H9 (cell line): Measurements from ENCODE around the gene STOML3. TPM values are rescaled to one million over a fixed set of nuclear protein-coding genes. Genes with fewer than 3 reads are reported as not detected.

Experiments
- DNase-seq: peaks from one replicate; pipeline ENCODE4 v3.0.0-alpha.2; 2017
- H2AFZ ChIP-seq: one replicate; pipeline ENCODE4 v1.6.1; 2013; ENCODE audit warnings: mild to moderate bottlenecking, low read length, control low read depth, moderate library complexity
- H2AK5ac ChIP-seq: 2 replicates; pipeline ENCODE4 v1.6.1; 2013; ENCODE audit warnings: low read length, control low read depth, mixed read lengths; ENCODE audit not compliant: insufficient read length
- H2BK120ac ChIP-seq: one replicate; pipeline ENCODE4 v1.6.1; 2013; ENCODE audit warnings: low read depth, mild to moderate bottlenecking, low read length, control low read depth, inconsistent platforms; ENCODE audit not compliant: poor library complexity, severe bottlenecking
- H2BK12ac ChIP-seq: 2 replicates; pipeline ENCODE4 v1.6.1; 2013; ENCODE audit warnings: low read length, control low read depth, mixed read lengths, low read depth; ENCODE audit not compliant: insufficient read length
- H2BK15ac ChIP-seq: 2 replicates; pipeline ENCODE4 v1.6.1; 2013; ENCODE audit warnings: low read depth, low read length, control low read depth
- H2BK20ac ChIP-seq: one replicate; pipeline ENCODE4 v1.6.1; 2013; ENCODE audit warnings: low read depth, mild to moderate bottlenecking, low read length, control low read depth, inconsistent platforms; ENCODE audit not compliant: poor library complexity, severe bottlenecking
- H2BK5ac ChIP-seq: 2 replicates; pipeline ENCODE4 v1.6.1; 2013; ENCODE audit warnings: low read length, control low read depth, mixed read lengths; ENCODE audit not compliant: insufficient read length
- H3K14ac ChIP-seq: 2 replicates; pipeline ENCODE4 v1.6.1; 2013; ENCODE audit warnings: low read length, control low read depth; ENCODE audit not compliant: insufficient read depth
- H3K18ac ChIP-seq: 2 replicates; pipeline ENCODE4 v1.6.1; 2013; ENCODE audit warnings: low read depth, mild to moderate bottlenecking, mixed read lengths, low read length, control low read depth; ENCODE audit not compliant: insufficient read length
- H3K23ac ChIP-seq: 2 replicates; pipeline ENCODE4 v1.6.1; 2013; ENCODE audit warnings: low read length, control low read depth, mixed read lengths, low read depth; ENCODE audit not compliant: insufficient read length
- H3K23me2 ChIP-seq: 2 replicates; pipeline ENCODE4 v1.6.1; 2013; ENCODE audit warnings: low read depth, mild to moderate bottlenecking, mixed read lengths, low read length, control low read depth; ENCODE audit not compliant: insufficient read length, poor library complexity, severe bottlenecking
- H3K27ac ChIP-seq: 2 replicates; pipeline ENCODE4 v1.5.1; 2013; ENCODE audit warnings: low read length, control low read depth, mixed read lengths, low read depth; ENCODE audit not compliant: insufficient read length
- H3K27me3 ChIP-seq: 2 replicates; pipeline ENCODE4 v1.6.1; 2013; ENCODE audit warnings: low read length, control low read depth, inconsistent platforms; ENCODE audit not compliant: insufficient read depth
- H3K4ac ChIP-seq: 2 replicates; pipeline ENCODE4 v1.6.1; 2013; ENCODE audit warnings: low read depth, mild to moderate bottlenecking, control low read depth, inconsistent platforms, low read length, moderate library complexity
- H3K4me1 ChIP-seq: 2 replicates; pipeline ENCODE4 v1.6.1; 2013; ENCODE audit warnings: low read length, control low read depth, inconsistent platforms; ENCODE audit not compliant: insufficient read depth
- H3K4me2 ChIP-seq: 2 replicates; pipeline ENCODE4 v1.6.1; 2013; ENCODE audit warnings: low read length, control low read depth, mixed read lengths; ENCODE audit not compliant: insufficient read length, insufficient read depth
- H3K56ac ChIP-seq: 2 replicates; pipeline ENCODE4 v1.6.1; 2013; ENCODE audit warnings: low read depth, mild to moderate bottlenecking, mixed read lengths, low read length, control low read depth; ENCODE audit not compliant: insufficient read length
- H3K79me1 ChIP-seq: 2 replicates; pipeline ENCODE4 v1.6.1; 2013; ENCODE audit warnings: low read depth, mild to moderate bottlenecking, moderate library complexity, low read length, control low read depth, inconsistent platforms; ENCODE audit not compliant: insufficient read depth, poor library complexity, severe bottlenecking
- H3K79me2 ChIP-seq: 2 replicates; pipeline ENCODE4 v1.6.1; 2013; ENCODE audit warnings: low read length, control low read depth, inconsistent platforms; ENCODE audit not compliant: insufficient read depth
- H3K9ac ChIP-seq: 2 replicates; pipeline ENCODE4 v1.6.1; 2013; ENCODE audit warnings: low read length, control low read depth, mixed read lengths; ENCODE audit not compliant: insufficient read length; ENCODE audit errors: extremely low read depth
- H3K9me3 ChIP-seq: one replicate; pipeline ENCODE4 v1.6.1; 2013; ENCODE audit warnings: low read depth, low read length, inconsistent platforms; ENCODE audit not compliant: control insufficient read depth
- H3T11ph ChIP-seq: one replicate; pipeline ENCODE4 v1.6.1; 2013; ENCODE audit warnings: mild to moderate bottlenecking, low read length, control low read depth, inconsistent platforms
- H4K20me1 ChIP-seq: one replicate; pipeline ENCODE4 v1.6.1; 2013; ENCODE audit not compliant: control insufficient read depth, insufficient read length, insufficient read depth
- H4K5ac ChIP-seq: 2 replicates; pipeline ENCODE4 v1.6.1; 2013; ENCODE audit warnings: low read depth, mild to moderate bottlenecking, mixed read lengths, low read length, control low read depth; ENCODE audit not compliant: insufficient read length
- H4K8ac ChIP-seq: replicated peaks from 2 replicates; pipeline ENCODE4 v1.6.1; 2013; ENCODE audit warnings: low read length, control low read depth, mixed read lengths, low read depth; ENCODE audit not compliant: insufficient read length
- H4K91ac ChIP-seq: 2 replicates; pipeline ENCODE4 v1.6.1; 2013; ENCODE audit warnings: low read depth, mild to moderate bottlenecking, moderate library complexity, mixed read lengths, low read length, control low read depth; ENCODE audit not compliant: insufficient read length
- H3K27ac Mint-ChIP-seq, 3 experiments: 2 replicates in 2 of 3; 3 replicates in 1 of 3; pipeline ENCODE4 v1.8.0; 2020 to 2021; ENCODE audit warnings: mixed read lengths in 3 of 3, mild to moderate bottlenecking in 1 of 3, moderate library complexity in 1 of 3
- H3K27me3 Mint-ChIP-seq: 2 replicates; pipeline ENCODE4 v1.8.0; 2021; ENCODE audit warnings: low read depth, mild to moderate bottlenecking, moderate library complexity, mixed read lengths
- H3K36me3 Mint-ChIP-seq, 3 experiments: 2 replicates in 2 of 3; 3 replicates in 1 of 3; pipeline ENCODE4 v1.8.0; 2020 to 2021; ENCODE audit warnings: low read depth in 3 of 3, mixed read lengths in 3 of 3; ENCODE audit not compliant: insufficient read depth in 1 of 3
- H3K4me1 Mint-ChIP-seq, 2 experiments: 2 replicates each; pipeline ENCODE4 v1.8.0; 2020; ENCODE audit warnings: mixed read lengths in 2 of 2
- H3K4me3 Mint-ChIP-seq, 2 experiments: 2 replicates in 1 of 2; 3 replicates in 1 of 2; pipeline ENCODE4 v1.8.0; 2020 to 2021; ENCODE audit warnings: mild to moderate bottlenecking in 2 of 2, mixed read lengths in 2 of 2, moderate library complexity in 1 of 2
- H3K9me3 Mint-ChIP-seq, 2 experiments: 2 replicates in 1 of 2; 3 replicates in 1 of 2; pipeline ENCODE4 v1.8.0; 2020; ENCODE audit warnings: mild to moderate bottlenecking in 2 of 2, mixed read lengths in 2 of 2, moderate library complexity in 1 of 2
- CTCF ChIP-seq: fragments of 200-600 bp; sonication (generic); conservative IDR thresholded peaks from 3 replicates; pipeline ENCODE4 v1.8.0; 2021; ENCODE audit warnings: antibody characterized with exemption, mild to moderate bottlenecking
- WGBS: extraction: QIAGEN DNeasy Blood & Tissue Kit; methylation state at CpG from one replicate; pipeline ENCODE4 v1.1.7; 2013; ENCODE audit warnings: missing lambda C conversion rate, low lambda C conversion rate, mixed read lengths; ENCODE audit not compliant: insufficient read length; ENCODE audit errors: extremely low coverage; 5-methylcytosine and 5-hydroxymethylcytosine counted together
- total RNA-seq: library from RNA; stranded (reverse); gene quantifications from 2 replicates; pipeline ENCODE4 v1.2.1, GENCODE V29; 2021

The STOML3 gene
- total RNA-seq, 1 experiment from 2014 or later: not detected

DNA sequence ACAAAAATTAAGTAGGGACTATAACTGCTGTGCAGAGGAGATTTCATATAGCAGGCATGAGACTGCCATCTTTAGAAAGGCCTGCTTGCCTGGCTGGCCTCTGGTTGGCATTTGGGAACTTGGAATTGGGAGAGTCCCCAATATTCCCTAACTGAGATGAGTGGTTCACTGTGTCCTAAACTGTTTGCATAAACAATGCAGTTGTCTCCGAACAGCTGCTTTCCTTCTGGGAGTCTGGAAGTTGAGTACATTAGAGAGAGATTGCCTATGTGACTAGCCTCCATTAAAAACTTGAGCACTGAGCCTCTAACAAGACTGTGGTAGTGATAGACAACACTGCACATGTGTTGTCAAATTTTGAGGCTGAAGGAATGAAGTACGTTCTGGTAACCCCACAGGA is 47.4 kb downstream of the STOML3 start:
- Histone ChIP-seq H4K5ac (no peak overlapping the region), H3K9ac (no peak overlapping the region), H3K18ac (no peak overlapping the region), H3K27me3 (no peaks in the 10 kb centered on the region), H3K56ac (no peak overlapping the region), H3T11ph (no peak overlapping the region), H3K79me1 (no peaks in the 10 kb centered on the region), H2BK120ac (no peak overlapping the region), H3K79me2 (no peaks in the 10 kb centered on the region), H3K27ac (no peak overlapping the region), H2AFZ (no peak overlapping the region), H2BK12ac (no peak overlapping the region), H3K4me1 (no peaks in the 10 kb centered on the region), H2AK5ac (no peak overlapping the region), H3K23ac (no peak overlapping the region), H2BK15ac (no peak overlapping the region), H2BK5ac (no peak overlapping the region), H4K20me1 (no peaks in the 10 kb centered on the region), H3K9me3 (no peaks in the 10 kb centered on the region), H2BK20ac (no peak overlapping the region), H4K91ac (no peak overlapping the region), H3K4ac (no peak overlapping the region), H3K4me2 (no peak overlapping the region), H3K14ac (no peak overlapping the region), H3K23me2 (no peaks in the 10 kb centered on the region), H4K8ac (no peak overlapping the region)
- DNase-seq: no peak
- no peaks in the 10 kb centered on the region for H3K36me3 Mint-ChIP-seq
- H3K27ac Mint-ChIP-seq: no peak overlapping the region
- no peak for TF ChIP-seq CTCF
- no peaks in the 10 kb centered on the region for H3K27me3 Mint-ChIP-seq
- H3K9me3 Mint-ChIP-seq: no peaks in the 10 kb centered on the region
- H3K4me1 Mint-ChIP-seq: no peaks in the 10 kb centered on the region; a peak in 1 of 4 replicates
- WGBS: no CpG with 5 or more reads among the region's 2 CpGs
- no peak overlapping the region for H3K4me3 Mint-ChIP-seq
